T follicular helper cell (primary cell): ENCODE measurements around the gene MED1.
"Not testable (repeated sequence)": the region's sequence is repeated elsewhere in the genome, so short reads cannot be mapped to it uniquely, and the experiment has no call there.

ENCODE experiments used
- DNase-seq: peaks from one replicate; pipeline ENCODE4 v3.0.0-alpha.2; 2020; ENCODE audit warnings: low read depth

The MED1 gene

DNA sequence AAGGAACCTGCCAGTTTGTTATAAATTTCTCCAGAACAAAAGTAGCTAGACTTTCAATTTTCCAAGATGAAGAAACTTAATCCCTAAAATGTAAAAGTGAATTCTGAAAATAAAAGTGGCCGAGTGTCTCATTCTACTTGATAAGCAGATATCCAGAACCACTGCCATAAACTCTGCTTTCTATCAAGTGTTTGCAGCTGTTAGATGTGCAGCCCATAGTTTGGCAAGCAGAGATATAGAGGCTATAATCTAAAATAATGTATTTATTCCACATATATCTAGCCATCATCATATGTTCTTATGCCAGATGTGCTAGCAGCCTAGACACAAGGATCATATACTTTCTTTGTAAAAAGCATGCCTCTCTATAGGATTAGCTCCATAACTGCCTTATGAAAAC, 34.9 kb downstream of the MED1 start:
- DNase-seq: no peak

DNA sequence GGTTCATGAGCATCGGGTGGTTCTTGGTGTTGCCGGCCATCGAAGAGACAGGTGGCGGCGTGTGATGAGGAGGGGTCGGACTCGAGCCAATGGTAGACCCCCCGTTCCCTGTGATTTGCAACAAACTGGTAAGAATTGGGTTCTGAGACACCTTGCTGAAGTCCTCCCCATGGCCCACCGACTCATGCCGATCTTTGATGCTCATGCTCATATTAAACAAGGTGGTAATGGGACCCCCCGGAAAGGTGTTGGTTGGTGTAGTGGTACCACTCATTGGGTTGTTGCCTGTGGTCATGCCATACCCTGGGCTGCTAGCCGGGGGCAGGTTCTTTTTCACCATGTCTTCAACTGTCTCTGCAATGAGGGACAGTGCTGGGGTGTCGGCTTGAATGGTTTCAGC, 40.8 kb downstream of the MED1 start:
- DNase-seq: no peak

DNA sequence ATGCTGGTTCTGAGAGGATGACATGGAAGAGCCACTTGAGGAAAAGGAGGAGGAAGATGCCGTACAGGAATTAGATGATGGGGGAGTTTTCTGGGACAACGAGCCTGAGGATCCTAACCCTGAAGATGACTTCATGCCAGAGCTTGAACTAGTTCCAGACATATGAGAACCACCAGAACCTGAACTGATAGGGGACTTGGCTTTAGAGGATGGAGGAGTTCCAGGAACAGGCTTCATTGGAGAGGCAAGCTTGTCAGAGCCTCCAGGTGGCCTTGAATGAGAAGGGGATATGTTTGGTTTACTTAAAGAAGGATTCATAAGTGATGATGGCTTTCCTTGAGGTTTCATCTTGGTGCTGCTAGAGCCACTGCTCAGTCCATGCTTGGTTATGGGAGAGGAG, 42.7 kb downstream of the MED1 start:
- no peak for DNase-seq

GRCh38 chr17:39406951-39407350, 44.1 kb downstream of the MED1 start:
- DNase-seq: no peak

- no peak for DNase-seq
Measured at GRCh38 chr17:39405436-39405835, 45.6 kb downstream of the MED1 start.

GRCh38 chr17:39404542-39405378, 46.3 kb downstream of the MED1 start:
- DNase-seq: no peak

DNA sequence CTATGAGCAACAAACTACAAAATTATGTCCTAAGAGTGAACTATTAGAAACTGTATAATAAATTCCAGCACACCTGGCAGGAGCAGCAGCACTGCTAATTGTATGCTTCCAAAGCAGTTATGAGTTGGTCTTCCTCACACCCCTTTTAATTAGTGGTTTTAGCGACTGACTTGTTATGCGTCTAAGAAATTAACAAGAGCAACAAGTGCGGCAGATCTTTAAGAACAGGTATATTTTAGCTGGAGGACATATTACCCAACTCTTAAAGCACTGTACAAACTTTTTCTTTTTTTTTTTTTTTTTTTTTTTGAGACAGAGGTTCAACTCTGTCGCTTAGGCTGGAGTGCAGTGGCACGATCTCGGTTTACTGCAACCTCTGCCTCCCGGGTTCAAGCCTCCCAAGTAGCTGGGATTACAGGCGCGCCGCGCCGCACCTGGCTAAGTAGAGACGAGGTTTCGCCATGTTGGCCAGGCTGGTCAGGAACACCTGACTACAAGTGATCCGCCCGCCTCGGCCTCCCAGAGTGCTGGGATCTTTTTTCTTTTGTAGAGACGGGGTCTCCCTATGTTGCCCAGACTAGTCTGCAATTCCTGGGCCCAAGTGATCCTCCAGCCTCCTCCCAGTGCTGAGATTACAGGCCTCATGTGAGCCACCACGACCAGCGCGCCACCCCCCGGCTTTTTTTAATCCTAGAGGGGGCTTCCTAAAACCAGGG, 48.0 kb downstream of the MED1 start:
- DNase-seq: no peak

GRCh38 chr17:39402244-39402889, 48.7 kb downstream of the MED1 start:
- peak; percentile 77 for DNase-seq

DNA sequence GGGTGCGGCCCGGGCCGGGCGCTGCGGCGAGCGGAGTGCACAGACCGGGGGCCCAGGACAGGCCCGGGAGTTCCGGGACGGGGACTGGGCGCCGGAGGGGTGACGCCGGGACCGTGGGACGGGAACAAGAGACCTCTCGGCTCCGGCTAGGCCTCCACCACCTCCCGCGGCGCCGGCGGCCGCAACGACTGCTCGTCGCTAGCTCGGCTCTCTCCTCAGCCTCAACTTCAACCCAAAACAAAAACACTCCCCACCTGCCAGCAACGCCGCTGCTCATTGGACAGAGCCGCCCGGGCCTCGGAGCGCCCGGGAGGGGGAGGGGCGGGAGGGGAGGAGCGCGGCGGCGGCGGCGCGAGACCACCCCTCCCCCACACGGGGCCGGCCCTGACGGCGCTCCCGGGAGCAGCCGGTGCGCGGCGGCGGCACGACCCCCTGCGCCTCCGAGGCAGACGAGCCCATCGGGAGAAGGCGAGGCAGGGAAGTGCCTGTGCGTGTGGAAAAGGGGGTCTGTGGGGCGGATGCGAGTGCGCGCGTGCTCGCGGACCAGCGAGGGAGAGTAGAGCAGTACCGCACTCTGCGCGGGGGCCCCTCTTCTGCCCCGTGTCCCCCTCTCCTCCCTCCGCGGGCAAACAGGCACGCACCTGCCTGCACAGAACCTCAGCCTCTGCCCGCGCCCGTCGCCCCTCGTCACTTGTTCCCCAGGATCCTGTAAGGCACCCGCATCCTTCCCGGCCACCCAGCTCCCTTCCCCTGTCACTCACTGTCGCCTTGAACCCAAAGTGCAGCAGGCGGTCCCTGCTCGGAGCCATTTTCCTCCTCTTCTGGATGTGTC, 49.4 kb downstream of the MED1 start, which contains the start of gene FBXL20:
TSS of gene FBXL20 (minus strand) at position 215 of the 832 bp plus-strand sequence. CDS start 224 bp downstream, outside the sequence.
- peak; percentile 95 for DNase-seq

DNA sequence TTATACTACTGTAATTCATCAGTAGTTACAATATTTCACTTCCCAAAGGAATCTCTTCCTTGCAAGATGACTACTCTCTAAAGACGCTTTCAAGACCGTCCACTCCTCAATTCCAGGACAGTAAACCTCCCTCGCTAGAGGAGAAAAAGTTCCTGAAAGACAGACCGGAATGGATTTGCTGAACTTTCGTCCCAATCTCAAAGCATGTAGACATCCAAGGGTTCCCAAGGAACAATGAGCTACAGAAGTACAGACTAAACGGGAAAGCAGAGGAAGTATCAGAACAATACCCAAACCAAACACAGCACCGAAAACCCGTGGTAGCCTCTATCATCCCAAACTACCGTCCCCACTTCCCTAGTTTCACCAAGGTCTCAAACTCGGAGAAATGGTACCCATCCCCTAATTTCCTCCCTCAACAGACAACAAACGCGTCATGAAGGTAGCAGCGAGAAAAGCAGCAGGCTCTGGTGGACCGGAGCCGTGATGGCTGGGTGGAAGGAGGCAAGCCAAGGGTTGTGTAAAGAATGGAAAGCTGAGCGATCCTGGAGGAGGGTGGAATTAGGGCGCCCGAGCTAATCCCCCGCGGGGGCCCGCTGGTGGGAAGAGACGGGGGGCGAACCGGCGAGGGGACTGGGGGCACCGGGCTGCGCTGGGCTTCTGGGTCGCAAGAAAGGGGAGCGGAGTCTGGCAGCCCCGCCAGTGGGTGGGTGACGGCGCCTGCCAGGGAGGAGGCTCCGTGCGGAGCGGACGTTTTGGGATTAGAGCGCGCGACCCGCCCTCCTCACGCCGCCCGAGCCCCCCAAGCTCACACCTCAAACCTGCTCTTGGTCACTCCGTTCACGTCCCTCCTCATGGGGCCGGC, 50.3 kb downstream of the MED1 start:
- peak; percentile 10 for DNase-seq

DNA sequence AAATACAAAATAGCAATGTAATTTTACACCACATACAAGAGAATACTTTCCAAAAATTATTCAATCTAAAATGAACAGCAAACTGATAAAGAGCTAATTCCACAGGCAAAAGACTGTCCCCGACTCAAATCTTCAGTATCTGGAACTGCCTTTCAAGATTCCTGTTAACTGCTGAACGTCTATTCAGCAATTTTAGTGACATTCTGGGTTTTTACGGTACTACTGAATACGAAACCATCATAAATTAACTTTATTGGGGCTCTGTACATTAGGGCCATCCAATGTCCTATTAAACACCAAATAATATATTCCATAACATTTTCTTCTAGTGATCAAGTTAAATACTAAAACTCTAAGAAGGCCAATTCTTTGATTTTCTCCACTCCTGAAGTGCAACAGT, 51.3 kb downstream of the MED1 start:
- no peak for DNase-seq

GRCh38 chr17:39393736-39394135, 57.3 kb downstream of the MED1 start:
- no peak for DNase-seq

GRCh38 chr17:39391448-39391847, 59.6 kb downstream of the MED1 start:
- DNase-seq: no peak

GRCh38 chr17:39385040-39385439, 66.0 kb downstream of the MED1 start:
- DNase-seq: no peak

GRCh38 chr17:39380144-39380543, 70.9 kb downstream of the MED1 start:
- no peak for DNase-seq

- DNase-seq: no peak
Measured at GRCh38 chr17:39376434-39376833, 74.6 kb downstream of the MED1 start.

- not testable (repeated sequence) for DNase-seq
Measured at GRCh38 chr17:39367805-39368204, 83.3 kb downstream of the MED1 start.

GRCh38 chr17:39365872-39366271, 85.2 kb downstream of the MED1 start:
- DNase-seq: no peak

GRCh38 chr17:39365242-39365641, 85.8 kb downstream of the MED1 start:
- no peak for DNase-seq

DNA sequence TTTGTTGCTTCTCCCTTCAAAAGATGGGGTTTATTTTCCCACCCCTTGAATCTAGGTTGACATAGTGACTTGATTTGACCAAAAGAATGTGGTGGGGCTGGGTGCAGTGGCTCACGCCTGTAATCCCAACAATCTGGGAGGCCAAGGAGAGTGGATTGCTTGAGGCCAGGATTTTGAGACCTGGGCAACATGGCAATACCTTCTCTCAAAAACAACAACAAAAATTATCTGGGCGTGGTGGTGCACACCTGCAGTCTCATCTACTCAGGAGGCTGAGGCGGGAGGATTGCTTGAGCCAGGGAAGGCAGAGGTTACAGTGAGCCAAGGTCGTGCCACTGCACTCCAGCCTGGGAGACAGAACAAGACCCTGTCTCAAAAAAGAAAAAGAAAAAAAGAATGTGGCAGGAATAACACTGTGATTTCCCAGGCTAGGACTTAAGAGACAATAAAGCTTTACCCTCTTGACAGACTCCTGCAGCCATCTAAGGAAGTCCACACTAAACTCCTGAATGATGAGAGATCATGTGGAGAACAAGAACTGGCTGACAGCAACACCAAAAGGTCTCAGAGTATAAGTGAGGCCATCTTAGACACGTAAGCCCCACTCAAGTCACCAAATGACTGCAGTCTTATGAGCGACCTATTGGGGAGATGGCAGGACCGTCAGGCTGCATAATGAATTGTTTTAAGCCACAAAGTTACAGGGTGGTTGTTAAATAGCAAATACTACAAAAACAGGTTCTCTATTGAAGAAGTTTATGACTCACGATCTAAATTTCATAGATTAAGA, 86.6 kb downstream of the MED1 start:
- DNase-seq: no peak
